Neuronal stem cell (in vitro differentiated cells): ENCODE measurements around the gene TBC1D22B.

Experiments used
- DNase-seq: peaks from one replicate; pipeline ENCODE4 v3.0.0-alpha.2; 2013; ENCODE audit warnings: low spot score
- H2AFZ ChIP-seq: one replicate; pipeline ENCODE4 v1.6.1; 2013; ENCODE audit warnings: mild to moderate bottlenecking, low read length, inconsistent platforms
- H2AK5ac ChIP-seq: 2 replicates; pipeline ENCODE4 v1.6.1; 2013; ENCODE audit warnings: low read depth, mild to moderate bottlenecking, inconsistent platforms, low read length, moderate library complexity, mixed read lengths
- H2BK120ac ChIP-seq: 2 replicates; pipeline ENCODE4 v1.6.1; 2013; ENCODE audit warnings: low read depth, mild to moderate bottlenecking, inconsistent platforms, low read length, moderate library complexity, mixed read lengths
- H2BK12ac ChIP-seq: one replicate; pipeline ENCODE4 v1.6.1; 2013; ENCODE audit warnings: low read length, inconsistent platforms
- H2BK15ac ChIP-seq: 2 replicates; pipeline ENCODE4 v1.6.1; 2013; ENCODE audit warnings: mild to moderate bottlenecking, low read length, inconsistent platforms, mixed read lengths
- H2BK5ac ChIP-seq: one replicate; pipeline ENCODE4 v1.6.1; 2013; ENCODE audit warnings: inconsistent platforms, mild to moderate bottlenecking, low read length, moderate library complexity
- H3K14ac ChIP-seq: one replicate; pipeline ENCODE4 v1.6.1; 2013; ENCODE audit warnings: low read length, inconsistent platforms
- H3K18ac ChIP-seq: 2 replicates; pipeline ENCODE4 v1.6.1; 2013; ENCODE audit warnings: low read length, inconsistent platforms
- H3K23ac ChIP-seq: 2 replicates; pipeline ENCODE4 v1.6.1; 2013; ENCODE audit warnings: low read depth, mild to moderate bottlenecking, mixed read lengths, low read length, inconsistent platforms; ENCODE audit not compliant: poor library complexity
- H3K27ac ChIP-seq: replicated peaks from 3 replicates; pipeline ENCODE4 v1.5.1; 2013; ENCODE audit warnings: low read length, inconsistent platforms
- H3K27me3 ChIP-seq, 3 experiments: 2 replicates each; pipeline ENCODE4 v1.6.1; 2013; ENCODE audit warnings: low read length in 3 of 3, mild to moderate bottlenecking in 2 of 3, inconsistent platforms in 1 of 3, low read depth in 1 of 3, mixed read lengths in 1 of 3, moderate library complexity in 1 of 3; ENCODE audit not compliant: control insufficient read depth in 3 of 3, insufficient read depth in 3 of 3
- H3K36me3 ChIP-seq, 2 donors: replicated peaks in 1 of 2; 2 replicates each; pipeline ENCODE4 v1.6.1; 2013; ENCODE audit warnings: low read length in 2 of 2; ENCODE audit not compliant: control insufficient read depth in 2 of 2, insufficient read depth in 2 of 2
- H3K4ac ChIP-seq: 2 replicates; pipeline ENCODE4 v1.6.1; 2013; ENCODE audit warnings: inconsistent platforms, mild to moderate bottlenecking, low read length, moderate library complexity
- H3K4me1 ChIP-seq, 2 donors: 1 replicate in 1 of 2; 2 replicates in 1 of 2; pipeline ENCODE4 v1.6.1; 2013; ENCODE audit warnings: low read length in 2 of 2, low read depth in 1 of 2; ENCODE audit not compliant: control insufficient read depth in 2 of 2, insufficient read depth in 1 of 2
- H3K4me2 ChIP-seq: one replicate; pipeline ENCODE4 v1.6.1; 2013; ENCODE audit warnings: mild to moderate bottlenecking, low read length, inconsistent platforms; ENCODE audit not compliant: insufficient read depth, poor library complexity, severe bottlenecking
- H3K4me3 ChIP-seq, 2 donors: 2 replicates each; pipeline ENCODE4 v1.5.1; 2013; ENCODE audit warnings: low read length in 2 of 2, mild to moderate bottlenecking in 2 of 2, inconsistent platforms in 1 of 2, moderate library complexity in 1 of 2
- H3K79me1 ChIP-seq: one replicate; pipeline ENCODE4 v1.6.1; 2013; ENCODE audit warnings: low read depth, mild to moderate bottlenecking, inconsistent platforms, low read length, moderate library complexity
- H3K9ac ChIP-seq: one replicate; pipeline ENCODE4 v1.6.1; 2013; ENCODE audit warnings: mild to moderate bottlenecking, low read depth, low read length, inconsistent platforms; ENCODE audit not compliant: poor library complexity
- H3K9me3 ChIP-seq, 2 donors: replicated peaks in 1 of 2; 2 replicates each; pipeline versions ENCODE3 to v1.6.1; 2013; ENCODE audit warnings: low read length in 2 of 2, mild to moderate bottlenecking in 2 of 2, inconsistent platforms in 1 of 2, low read depth in 1 of 2, mixed read lengths in 1 of 2, moderate library complexity in 1 of 2; ENCODE audit not compliant: control insufficient read depth in 2 of 2, insufficient read depth in 1 of 2
- H4K8ac ChIP-seq: one replicate; pipeline ENCODE4 v1.6.1; 2013; ENCODE audit warnings: low read depth, mild to moderate bottlenecking, inconsistent platforms, low read length, moderate library complexity
- H4K91ac ChIP-seq: one replicate; pipeline ENCODE4 v1.6.1; 2013; ENCODE audit warnings: low read length, low read depth, mild to moderate bottlenecking, inconsistent platforms; ENCODE audit not compliant: poor library complexity
- WGBS, 2 donors: extraction: QIAGEN DNeasy Blood & Tissue Kit; methylation state at CpG; one replicate each; pipeline ENCODE4 v1.1.7; 2013; ENCODE audit warnings: missing lambda C conversion rate in 2 of 2, mixed read lengths in 1 of 2; ENCODE audit not compliant: insufficient read length in 2 of 2, insufficient replicate concordance in 1 of 2; ENCODE audit errors: extremely low coverage in 2 of 2; 5-methylcytosine and 5-hydroxymethylcytosine counted together

Gene TBC1D22B

DNA sequence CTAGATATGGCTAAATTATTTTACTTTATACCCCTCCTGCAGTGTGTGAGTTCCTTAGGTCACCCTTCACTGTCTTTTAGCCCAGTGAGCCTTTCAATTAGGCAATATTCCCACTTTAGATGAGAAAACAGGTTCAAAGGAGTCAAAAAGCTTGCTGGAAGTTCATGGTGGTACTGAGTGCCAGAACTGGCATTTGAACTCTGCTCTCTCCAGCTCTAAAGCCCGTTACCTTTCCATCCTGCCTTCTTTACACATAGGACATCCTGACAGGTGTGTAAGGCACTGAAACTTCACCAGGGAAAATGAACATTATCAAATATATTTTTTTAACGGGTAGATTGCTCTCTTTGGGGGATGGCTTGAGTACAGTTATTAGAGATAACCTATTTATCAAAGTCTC, 11.5 kb downstream of the TBC1D22B start:
- H2BK12ac ChIP-seq = no peak overlapping the region
- H3K14ac ChIP-seq = no peak overlapping the region
- peaks cover 2 to 23% of the 10 kb centered on the region in 2 donors for H3K36me3 ChIP-seq
- H4K91ac ChIP-seq = no peak overlapping the region
- H3K18ac ChIP-seq = no peak overlapping the region
- peaks cover 0 to 5% of the 10 kb centered on the region in 2 donors for H3K9me3 ChIP-seq
- no peak overlapping the region for H3K23ac ChIP-seq
- H3K4me3 ChIP-seq = no peak overlapping the region
- H3K79me1 ChIP-seq = no peaks in the 10 kb centered on the region
- no peak overlapping the region for H3K27ac ChIP-seq
- H2BK15ac ChIP-seq = no peak overlapping the region
- H2BK120ac ChIP-seq = no peak overlapping the region
- no peak overlapping the region for H2AK5ac ChIP-seq
- DNase-seq = no peak
- H3K4ac ChIP-seq = no peak overlapping the region
- no peak overlapping the region for H3K4me2 ChIP-seq
- H3K9ac ChIP-seq = no peak overlapping the region
- H4K8ac ChIP-seq = no peak overlapping the region
- H3K4me1 ChIP-seq = no peaks in the 10 kb centered on the region
- H2BK5ac ChIP-seq = no peak overlapping the region
- H3K27me3 ChIP-seq = no peaks in the 10 kb centered on the region
- WGBS, 2 donors = no CpG with 5 or more reads among the region's 2 CpGs
- H2AFZ ChIP-seq = no peak overlapping the region

DNA sequence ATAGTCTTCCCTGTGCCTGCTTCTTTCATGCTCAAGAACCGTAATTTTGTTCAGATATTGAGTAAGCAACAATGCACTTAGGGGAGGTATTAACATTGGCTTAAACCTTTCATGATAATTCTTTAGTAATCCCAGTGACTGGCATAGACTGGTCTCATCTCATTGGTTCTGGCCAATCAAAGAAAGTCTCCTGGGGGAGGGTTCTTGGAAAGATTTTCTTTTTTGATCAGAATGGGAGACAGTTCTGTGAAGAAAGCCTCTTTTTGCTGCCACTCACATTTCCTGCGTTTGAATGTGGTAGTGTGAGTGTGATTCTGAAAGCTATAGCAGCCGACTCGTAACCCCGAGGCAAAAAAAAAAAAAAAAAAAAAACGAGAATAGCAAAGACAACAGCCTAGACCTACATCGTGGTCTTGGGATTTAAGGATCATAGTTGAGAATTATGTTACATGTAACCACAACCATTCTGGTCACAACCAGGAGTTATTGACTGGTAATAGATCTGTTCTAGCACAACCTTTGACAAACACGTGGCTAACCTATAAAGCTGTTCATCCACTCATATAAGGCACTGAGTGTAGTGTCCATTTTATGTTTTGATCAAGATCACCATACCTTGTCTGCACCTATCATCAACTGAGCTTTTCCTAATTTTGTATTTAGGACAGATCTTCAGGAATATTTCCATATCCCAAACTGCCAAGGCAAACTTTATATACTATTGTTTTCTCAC, 15.4 kb downstream of the TBC1D22B start:
- Histone ChIP-seq H4K8ac (no peak overlapping the region), H3K79me1 (no peaks in the 10 kb centered on the region), H2BK15ac (no peak overlapping the region), H3K4me2 (no peak overlapping the region), H3K4me1 (no peaks in the 10 kb centered on the region), H3K4ac (no peak overlapping the region), H3K14ac (no peak overlapping the region), H3K4me3 (no peak overlapping the region), H4K91ac (no peak overlapping the region), H2BK5ac (no peak overlapping the region), H3K18ac (no peak overlapping the region), H2BK120ac (no peak overlapping the region), H3K27ac (no peak overlapping the region), H2BK12ac (no peak overlapping the region), H3K9me3 (no peaks in the 10 kb centered on the region), H2AFZ (no peak overlapping the region), H3K9ac (no peak overlapping the region), H2AK5ac (no peak overlapping the region), H3K23ac (no peak overlapping the region), H3K36me3 (peaks cover 2 to 20% of the 10 kb centered on the region in 2 donors), H3K27me3 (no peaks in the 10 kb centered on the region)
- no CpG with 5 or more reads among the region's 8 CpGs for WGBS, 2 donors
- DNase-seq = no peak

DNA sequence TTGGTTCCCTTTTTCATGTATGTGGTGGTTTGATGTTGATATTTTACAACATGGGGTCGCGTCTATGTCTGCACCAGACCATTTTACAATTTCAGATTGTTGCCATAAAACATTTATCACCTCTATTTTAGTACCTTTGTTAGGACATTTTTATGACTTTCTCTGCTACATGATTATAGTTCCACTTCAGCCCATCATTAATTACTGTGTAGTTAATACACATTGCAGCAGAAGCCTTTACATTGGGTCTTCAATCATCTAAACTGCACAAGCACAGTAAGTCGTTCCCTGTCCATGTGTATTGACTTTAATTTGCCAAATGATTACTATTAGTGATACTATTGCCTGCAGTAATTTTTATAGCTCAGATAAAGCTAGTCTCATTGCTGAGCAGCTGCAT, 16.1 kb downstream of the TBC1D22B start:
- no peak overlapping the region for H2AFZ ChIP-seq
- no peak overlapping the region for H2BK12ac ChIP-seq
- H3K27me3 ChIP-seq = no peaks in the 10 kb centered on the region
- no peak overlapping the region for H3K9ac ChIP-seq
- no peak overlapping the region for H3K4me2 ChIP-seq
- H3K4me3 ChIP-seq = no peak overlapping the region
- H3K4ac ChIP-seq = no peak overlapping the region
- H2BK15ac ChIP-seq = no peak overlapping the region
- no peak overlapping the region for H3K23ac ChIP-seq
- H3K18ac ChIP-seq = no peak overlapping the region
- no peaks in the 10 kb centered on the region for H3K4me1 ChIP-seq
- no peak overlapping the region for H2BK120ac ChIP-seq
- H3K14ac ChIP-seq = no peak overlapping the region
- no peak overlapping the region for H2BK5ac ChIP-seq
- WGBS, 2 donors = no CpG with 5 or more reads among the region's 3 CpGs
- H2AK5ac ChIP-seq = no peak overlapping the region
- no peak overlapping the region for H4K8ac ChIP-seq
- H3K9me3 ChIP-seq = no peaks in the 10 kb centered on the region
- no peak for DNase-seq
- peaks cover 2 to 20% of the 10 kb centered on the region in 2 donors for H3K36me3 ChIP-seq
- no peaks in the 10 kb centered on the region for H3K79me1 ChIP-seq
- no peak overlapping the region for H3K27ac ChIP-seq
- no peak overlapping the region for H4K91ac ChIP-seq

DNA sequence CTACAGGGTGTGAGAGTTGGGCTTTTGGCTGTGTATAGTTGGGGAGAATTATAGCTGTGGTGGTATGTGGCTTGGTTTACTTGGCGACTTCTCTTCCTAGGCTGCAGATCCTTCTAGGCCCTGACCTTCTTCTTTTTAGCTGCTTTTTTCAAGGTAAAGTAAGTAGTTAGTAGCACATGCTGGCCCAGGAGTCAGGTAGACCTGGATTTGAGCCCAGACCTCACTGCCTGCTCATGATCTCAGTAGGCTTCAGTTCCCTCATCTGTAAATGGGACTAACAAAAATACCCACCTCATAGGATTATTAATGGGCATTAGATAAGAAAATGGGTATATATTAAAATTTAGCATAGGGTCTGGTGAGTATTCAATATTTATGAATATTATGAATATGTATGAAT, 17.8 kb downstream of the TBC1D22B start:
- no CpG with 5 or more reads among the region's 1 CpG for WGBS, 2 donors

More for the DNA sequence above, 17.8 kb downstream of the TBC1D22B start:
- H3K4me1 ChIP-seq = peaks cover 0 to under 1% of the 10 kb centered on the region in 2 donors
- H3K4ac ChIP-seq = no peak overlapping the region
- no peak overlapping the region for H2BK120ac ChIP-seq
- no peak for DNase-seq
- no peak overlapping the region for H2AK5ac ChIP-seq
- H3K27me3 ChIP-seq = no peaks in the 10 kb centered on the region
- no peak overlapping the region for H4K8ac ChIP-seq
- no peak overlapping the region for H3K18ac ChIP-seq
- no peak overlapping the region for H2BK15ac ChIP-seq
- H2BK12ac ChIP-seq = no peak overlapping the region
- no peak overlapping the region for H3K23ac ChIP-seq
- H3K4me2 ChIP-seq = no peak overlapping the region
- no peak overlapping the region for H2BK5ac ChIP-seq
- no peak overlapping the region for H3K4me3 ChIP-seq
- H3K9me3 ChIP-seq = no peaks in the 10 kb centered on the region
- H3K14ac ChIP-seq = no peak overlapping the region
- H3K36me3 ChIP-seq = peaks cover 2 to 21% of the 10 kb centered on the region in 2 donors
- H3K27ac ChIP-seq = no peak overlapping the region
- no peak overlapping the region for H3K9ac ChIP-seq
- no peaks in the 10 kb centered on the region for H3K79me1 ChIP-seq
- no peak overlapping the region for H2AFZ ChIP-seq
- H4K91ac ChIP-seq = no peak overlapping the region
